K562 (cell line): ENCODE data around the gene SEPTIN2.
"Not testable (repeated sequence)": the region's sequence is repeated elsewhere in the genome, so short reads cannot be mapped to it uniquely, and the experiment has no call there.

Experiments used
- EP300 ChIP-seq: IDR thresholded peaks from 2 replicates; pipeline ENCODE4 v1.6.1; 2012; ENCODE audit warnings: low read length, improper control_type of control experiment
- KHSRP ChIP-seq: fragments of 450-650 bp; IDR thresholded peaks from 2 replicates; pipeline ENCODE4 v1.6.1; 2017
- MXI1 ChIP-seq: IDR thresholded peaks from 2 replicates; pipeline ENCODE4 v1.6.1; 2011; ENCODE audit warnings: low read depth, mild to moderate bottlenecking, improper control_type of control experiment, low read length
- POLR2A ChIP-seq: fragments of 450-650 bp; conservative IDR thresholded peaks from 2 replicates; pipeline ENCODE4 v1.6.1; 2016
- ZNF174 ChIP-seq: fragments of 250-450 bp; sonication (Bioruptor Pico); IDR thresholded peaks from 2 replicates; pipeline ENCODE4 v1.4.0; 2020; ENCODE audit warnings: mild to moderate bottlenecking
- TF ChIP-seq, protein P1 (sequence below), 3 experiments: IDR thresholded peaks in 2 of 3; conservative IDR thresholded peaks in 1 of 3; 2 replicates each; pipeline ENCODE4 v1.5.1; 2011 to 2012; ENCODE audit warnings: low read length in 3 of 3, mild to moderate bottlenecking in 3 of 3, control low read depth in 2 of 3, improper control_type of control experiment in 1 of 3, inconsistent platforms in 1 of 3, low read depth in 1 of 3, mixed read lengths in 1 of 3, moderate library complexity in 1 of 3; ENCODE audit not compliant: insufficient read depth in 2 of 3

DNA sequence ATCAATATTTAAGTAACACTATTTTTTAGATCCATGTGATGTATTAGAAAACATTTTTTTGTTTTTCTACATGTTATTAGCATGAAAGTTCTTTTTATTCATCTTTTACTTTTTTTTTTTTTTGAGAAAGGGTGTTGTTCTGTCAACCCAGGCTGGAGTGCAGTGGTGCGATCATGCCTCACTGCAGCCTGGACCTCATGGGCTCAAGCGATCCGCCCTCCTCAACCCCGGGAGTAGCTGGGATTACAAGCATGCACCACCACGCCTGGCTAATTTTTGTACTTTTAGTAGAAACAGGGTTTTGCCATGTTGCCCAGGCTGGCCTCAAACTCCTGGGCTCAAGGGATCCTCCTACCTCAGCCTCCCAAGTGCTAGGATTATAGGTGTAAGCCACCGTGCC lies 58.2 kb downstream of the SEPTIN2 start:
- TF ChIP-seq KHSRP; POLR2A; EP300; ZNF174 (CRISPR knock-in tag); MXI1: not testable (repeated sequence)
- TF ChIP-seq, protein P1, sequence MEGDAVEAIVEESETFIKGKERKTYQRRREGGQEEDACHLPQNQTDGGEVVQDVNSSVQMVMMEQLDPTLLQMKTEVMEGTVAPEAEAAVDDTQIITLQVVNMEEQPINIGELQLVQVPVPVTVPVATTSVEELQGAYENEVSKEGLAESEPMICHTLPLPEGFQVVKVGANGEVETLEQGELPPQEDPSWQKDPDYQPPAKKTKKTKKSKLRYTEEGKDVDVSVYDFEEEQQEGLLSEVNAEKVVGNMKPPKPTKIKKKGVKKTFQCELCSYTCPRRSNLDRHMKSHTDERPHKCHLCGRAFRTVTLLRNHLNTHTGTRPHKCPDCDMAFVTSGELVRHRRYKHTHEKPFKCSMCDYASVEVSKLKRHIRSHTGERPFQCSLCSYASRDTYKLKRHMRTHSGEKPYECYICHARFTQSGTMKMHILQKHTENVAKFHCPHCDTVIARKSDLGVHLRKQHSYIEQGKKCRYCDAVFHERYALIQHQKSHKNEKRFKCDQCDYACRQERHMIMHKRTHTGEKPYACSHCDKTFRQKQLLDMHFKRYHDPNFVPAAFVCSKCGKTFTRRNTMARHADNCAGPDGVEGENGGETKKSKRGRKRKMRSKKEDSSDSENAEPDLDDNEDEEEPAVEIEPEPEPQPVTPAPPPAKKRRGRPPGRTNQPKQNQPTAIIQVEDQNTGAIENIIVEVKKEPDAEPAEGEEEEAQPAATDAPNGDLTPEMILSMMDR (IDR thresholded peaks at IDR 0.05 in 2 of 3, conservative IDR thresholded peaks at IDR 0.05 in 1 of 3; ENCODE audit: insufficient read depth in 2 of 3, low read depth in 1 of 3, low read length in 3 of 3): not testable (repeated sequence)
